Activated CD8-positive, alpha-beta T cell treated with anti-CD3 and anti-CD28 coated beads for 36 hours (primary cell): ENCODE results near the gene GAS2. TPM values are rescaled to one million over a fixed set of nuclear protein-coding genes. Genes with fewer than 3 reads are reported as not detected.
A peak's percentile ranks its signal among the peaks of the same experiment; 100 is the strongest.

Experiments
- ATAC-seq: fragments of 200-7000 bp; cut with Tn5 transposase; one replicate; pipeline ENCODE4 v1.10.0; 2021; ENCODE audit warnings: mild to moderate bottlenecking, moderate library complexity
- CTCF ChIA-PET: fragments of 350-600 bp; sonication (Branson Sonifier 250); formaldehyde crosslinking; loops from one replicate; lab custom pipeline; 2021; ENCODE audit warnings: antibody characterized with exemption; lab: Charles Lee
- POLR2A ChIA-PET: fragments of 350-600 bp; sonication (Branson Sonifier 250); formaldehyde crosslinking; loops from one replicate; lab custom pipeline; 2021; ENCODE audit warnings: antibody characterized with exemption; lab: Charles Lee
- DNase-seq: peaks from one replicate; pipeline ENCODE4 v3.0.0-alpha.2; 2020
- H3K27ac Mint-ChIP-seq: one replicate; pipeline ENCODE4 v1.8.0; 2021; ENCODE audit warnings: mild to moderate bottlenecking, mixed read lengths
- H3K27me3 Mint-ChIP-seq: one replicate; pipeline ENCODE4 v1.8.0; 2021; ENCODE audit warnings: mixed read lengths
- H3K36me3 Mint-ChIP-seq: one replicate; pipeline ENCODE4 v1.8.0; 2021; ENCODE audit warnings: low read depth, mixed read lengths
- H3K4me1 Mint-ChIP-seq: one replicate; pipeline ENCODE4 v1.8.0; 2021; ENCODE audit warnings: low read depth, mixed read lengths
- H3K4me3 Mint-ChIP-seq: one replicate; pipeline ENCODE4 v1.8.0; 2021; ENCODE audit warnings: mild to moderate bottlenecking, moderate library complexity, mixed read lengths
- H3K9me3 Mint-ChIP-seq: one replicate; pipeline ENCODE4 v1.8.0; 2021; ENCODE audit warnings: mixed read lengths
- CTCF ChIP-seq: fragments of 200-600 bp; IDR thresholded peaks from one replicate; pipeline ENCODE4 v1.8.0; 2022; ENCODE audit warnings: antibody characterized with exemption, mild to moderate bottlenecking
- intact Hi-C: fragments of 100-400 bp; cut with micrococcal nuclease; formaldehyde crosslinking; loops from one replicate; pipeline ENCODE4 v1.10.0; 2022
- total RNA-seq, 2 experiments: library from RNA; stranded (reverse); gene quantifications; one replicate each; pipeline ENCODE4 v1.2.3, GENCODE V29; 2021

Gene GAS2
- total RNA-seq, 2 experiments from 2014 or later, result 0.99 to 2.6 TPM

- POLR2A ChIA-PET, result no interaction called here
- CTCF ChIA-PET, result interaction anchor here (0.6 to 2.8 kb wide), 49 partner anchors 10 to 543 kb away, joined by 3 to 22 read pairs (median 4); partner anchors contain the start of genes FANCF, GAS2 and SVIP
- DNase-seq (peak; percentile 41), ATAC-seq (peak; percentile 60)
- no peaks in the 10 kb centered on the region for H3K9me3 Mint-ChIP-seq
- peak; percentile 92 for TF ChIP-seq CTCF
- peaks cover 4% of the 10 kb centered on the region for H3K27me3 Mint-ChIP-seq
- H3K4me3 Mint-ChIP-seq, result no peak overlapping the region
- intact Hi-C loops, result loop anchor here (5.0 to 10.0 kb wide), 2 partner anchors 113 to 455 kb away; no protein-coding TSS in a partner anchor
- no peak overlapping the region for H3K27ac Mint-ChIP-seq
- H3K4me1 Mint-ChIP-seq, result no peaks in the 10 kb centered on the region
- no peaks in the 10 kb centered on the region for H3K36me3 Mint-ChIP-seq
Observed at GRCh38 chr11:22787551-22788162, 121.2 kb downstream of the GAS2 start.

- H3K9me3 Mint-ChIP-seq, result no peaks in the 10 kb centered on the region
- no peak overlapping the region for H3K4me3 Mint-ChIP-seq
- H3K27me3 Mint-ChIP-seq, result peaks cover 1% of the 10 kb centered on the region
- no peak overlapping the region for H3K27ac Mint-ChIP-seq
- no peak for TF ChIP-seq CTCF
- ChIA-PET POLR2A (no interaction called here), CTCF (interaction anchor here (1.3 kb wide), 1 partner anchor 457 kb away, joined by 3 read pairs; no protein-coding TSS in a partner anchor)
- DNase-seq, result peak; percentile 15
- H3K4me1 Mint-ChIP-seq, result no peaks in the 10 kb centered on the region
- H3K36me3 Mint-ChIP-seq, result no peaks in the 10 kb centered on the region
- intact Hi-C loops, result no loop called here
- ATAC-seq, result peak; percentile 73
Observed at GRCh38 chr11:22792497-22792896, 126.1 kb downstream of the GAS2 start.

- H3K27me3 Mint-ChIP-seq, result peaks cover 6% of the 10 kb centered on the region
- no peaks in the 10 kb centered on the region for H3K9me3 Mint-ChIP-seq
- no peaks in the 10 kb centered on the region for H3K36me3 Mint-ChIP-seq
- H3K4me3 Mint-ChIP-seq, result no peak overlapping the region
- intact Hi-C loops, result no loop called here
- ChIA-PET POLR2A (no interaction called here), CTCF (interaction anchor here (4.6 kb wide), 1 partner anchor 8 kb away, joined by 22 read pairs; no protein-coding TSS in a partner anchor)
- no peak overlapping the region for H3K27ac Mint-ChIP-seq
- DNase-seq, result no peak
- ATAC-seq, result no peak
- H3K4me1 Mint-ChIP-seq, result no peaks in the 10 kb centered on the region
- TF ChIP-seq CTCF, result no peak
Observed at GRCh38 chr11:22795914-22796313, 129.5 kb downstream of the GAS2 start.

DNA sequence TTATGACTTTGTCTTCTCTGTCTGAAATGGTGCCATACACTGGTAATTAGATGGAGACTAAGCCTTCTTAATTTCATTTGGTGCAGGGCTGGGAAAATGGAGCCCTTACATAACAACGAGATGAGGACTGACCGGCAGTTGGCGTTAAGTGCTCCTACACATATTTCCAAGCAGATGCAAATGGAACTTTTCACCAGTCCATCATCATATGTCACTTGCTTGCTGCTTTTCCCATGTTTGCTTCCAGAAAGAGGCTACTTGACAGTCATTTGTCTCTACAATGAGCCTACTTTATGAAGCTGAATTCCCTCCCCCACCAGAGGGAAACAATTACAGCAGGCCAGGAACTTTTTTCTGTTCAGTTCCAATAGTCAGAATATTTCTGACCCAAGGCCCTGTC is 130.6 kb downstream of the GAS2 start:
- Mint-ChIP-seq H3K27me3 (peaks cover 6% of the 10 kb centered on the region), H3K4me1 (no peaks in the 10 kb centered on the region), H3K9me3 (no peaks in the 10 kb centered on the region), H3K36me3 (no peaks in the 10 kb centered on the region), H3K4me3 (no peak overlapping the region), H3K27ac (no peak overlapping the region)
- ATAC-seq (no peak), DNase-seq (no peak)
- ChIA-PET POLR2A (no interaction called here), CTCF (interaction anchor here (4.6 kb wide), 1 partner anchor 9 kb away, joined by 22 read pairs; no protein-coding TSS in a partner anchor)
- TF ChIP-seq CTCF, result no peak
- intact Hi-C loops, result no loop called here

DNA sequence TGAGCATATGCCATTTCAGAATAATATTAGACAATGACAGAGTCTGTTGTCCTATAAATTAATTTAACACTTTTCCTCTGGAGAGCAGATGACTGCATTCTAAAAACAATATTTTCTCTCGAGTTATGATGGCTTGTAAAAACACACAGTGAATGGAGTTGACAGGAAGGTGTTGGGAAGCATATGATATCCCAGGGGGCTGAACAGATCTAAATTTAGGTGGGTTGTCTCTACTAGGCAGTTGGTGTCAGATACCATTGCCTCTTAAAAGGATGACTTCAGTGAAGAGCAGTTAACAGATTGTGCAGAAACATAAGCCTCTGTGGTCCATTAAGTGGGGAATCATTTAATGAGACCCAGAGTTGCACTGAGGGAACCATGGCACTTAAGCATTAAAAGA is 132.5 kb downstream of the GAS2 start:
- H3K4me3 Mint-ChIP-seq, result no peak overlapping the region
- ATAC-seq, result no peak
- DNase-seq, result no peak
- H3K4me1 Mint-ChIP-seq, result no peaks in the 10 kb centered on the region
- POLR2A ChIA-PET, result interaction anchor here (1.7 kb wide), 1 partner anchor 30 kb away, joined by 3 read pairs; the partner anchor contains the start of gene SVIP
- no peak overlapping the region for H3K27ac Mint-ChIP-seq
- TF ChIP-seq CTCF, result no peak
- no peaks in the 10 kb centered on the region for H3K9me3 Mint-ChIP-seq
- CTCF ChIA-PET, result interaction anchor here (0.6 to 4.6 kb wide), 3 partner anchors 11 to 403 kb away, joined by 3 to 22 read pairs (median 3); partner anchors contain the start of gene SVIP
- H3K27me3 Mint-ChIP-seq, result peaks cover 6% of the 10 kb centered on the region
- H3K36me3 Mint-ChIP-seq, result no peaks in the 10 kb centered on the region
- intact Hi-C loops, result no loop called here
